IPS-NIHi7 (cell line): ENCODE measurements around the gene TNRC6C.
"Not testable (repeated sequence)": the region's sequence is repeated elsewhere in the genome, so short reads cannot be mapped to it uniquely, and the experiment has no call there.

ENCODE experiments used
- DNase-seq: peaks from one replicate; pipeline ENCODE4 v3.0.0; 2012; ENCODE audit warnings: mixed read lengths; ENCODE audit errors: extremely low spot score

TNRC6C gene

GRCh38 chr17:78111727-78112517 lies 153.4 kb downstream of the TNRC6C start:
- no peak for DNase-seq

- DNase-seq = peak; percentile 97
Observed at GRCh38 chr17:78112518-78113471, 154.3 kb downstream of the TNRC6C start.

- no peak for DNase-seq
Observed at GRCh38 chr17:78113804-78114785, 155.6 kb downstream of the TNRC6C start.

GRCh38 chr17:78114831-78115723 lies 156.6 kb downstream of the TNRC6C start:
- DNase-seq = no peak

GRCh38 chr17:78115803-78116202 lies 157.3 kb downstream of the TNRC6C start:
- DNase-seq = not testable (repeated sequence)

- no peak for DNase-seq
Observed at GRCh38 chr17:78116411-78116810, 157.9 kb downstream of the TNRC6C start.

GRCh38 chr17:78117027-78117981 lies 158.8 kb downstream of the TNRC6C start:
- DNase-seq = peak; percentile 68

GRCh38 chr17:78118801-78119241 lies 160.3 kb downstream of the TNRC6C start:
- DNase-seq = no peak

- DNase-seq = no peak
Observed at GRCh38 chr17:78120537-78120936, 162.0 kb downstream of the TNRC6C start.

GRCh38 chr17:78120971-78121800 lies 162.7 kb downstream of the TNRC6C start:
- DNase-seq = no peak

- no peak for DNase-seq
Observed at GRCh38 chr17:78121801-78122215, 163.3 kb downstream of the TNRC6C start.

- no peak for DNase-seq
Observed at GRCh38 chr17:78122216-78122930, 163.9 kb downstream of the TNRC6C start.

GRCh38 chr17:78122931-78123249 lies 164.4 kb downstream of the TNRC6C start:
- DNase-seq = no peak

- no peak for DNase-seq
Observed at GRCh38 chr17:78123258-78123929, 164.9 kb downstream of the TNRC6C start.

- no peak for DNase-seq
Observed at GRCh38 chr17:78124081-78124835, 165.8 kb downstream of the TNRC6C start.

GRCh38 chr17:78124836-78125137 lies 166.3 kb downstream of the TNRC6C start:
- DNase-seq = no peak
